GM19463 (cell line): ENCODE results near the gene CES1.
"Not testable (repeated sequence)": the region's sequence is repeated elsewhere in the genome, so short reads cannot be mapped to it uniquely, and the experiment has no call there.

Experiments used
- ATAC-seq: cut with Tn5 transposase; IDR thresholded peaks from one replicate; pipeline ENCODE4 v1.9.1; 2021; ENCODE audit warnings: mild to moderate bottlenecking, moderate library complexity; ENCODE audit not compliant: unreplicated experiment

CES1 gene

DNA sequence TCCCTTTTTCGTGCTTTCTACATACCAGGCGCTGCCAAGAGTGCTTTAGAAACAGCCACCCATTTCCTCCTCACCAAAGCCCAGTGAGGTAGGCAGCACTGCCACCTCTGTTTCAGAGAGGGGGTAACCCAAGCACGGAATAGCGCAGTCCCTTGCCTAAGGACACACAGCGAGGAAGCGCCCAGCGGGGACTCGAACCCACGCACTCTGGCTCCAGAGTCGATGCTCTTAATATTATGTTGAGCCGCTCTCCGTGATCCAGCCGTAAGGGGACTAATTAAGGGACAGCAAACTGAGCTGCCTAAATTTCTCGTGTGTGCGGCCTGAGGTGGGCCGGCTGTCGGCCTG, 497 bp downstream of the CES1 start:
- no peak for ATAC-seq

DNA sequence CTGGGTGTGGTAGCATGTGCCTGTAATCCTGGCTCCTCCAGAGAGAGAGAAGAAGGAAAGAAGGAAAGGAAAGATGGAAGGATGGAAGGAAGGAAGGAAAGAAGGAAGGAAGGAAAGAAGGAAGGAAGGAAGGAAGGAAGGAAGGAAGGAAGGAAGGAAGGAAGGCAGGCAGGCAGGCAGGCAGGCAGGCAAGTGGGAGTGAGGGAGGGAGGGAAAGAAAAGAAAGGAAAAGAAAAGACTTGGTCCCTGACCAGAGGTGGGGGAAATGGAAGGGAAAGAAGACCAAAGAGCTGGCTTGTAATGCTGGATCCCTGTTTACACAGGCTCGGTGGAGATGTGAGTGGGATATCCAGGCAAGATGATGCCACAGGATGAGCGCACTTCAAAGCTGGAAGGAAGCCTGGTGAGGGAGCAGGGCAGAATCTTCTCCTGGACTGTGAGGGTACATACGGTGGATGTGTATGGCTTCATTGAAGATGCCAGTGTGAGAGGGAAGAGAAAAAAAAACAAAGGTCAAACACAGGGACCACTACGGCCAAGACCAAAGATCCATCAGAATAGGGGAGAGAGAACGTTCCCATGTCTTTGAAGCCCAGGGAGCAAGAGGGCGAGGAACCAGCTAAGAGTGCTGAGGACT, 2.1 kb downstream of the CES1 start:
- ATAC-seq = no peak

DNA sequence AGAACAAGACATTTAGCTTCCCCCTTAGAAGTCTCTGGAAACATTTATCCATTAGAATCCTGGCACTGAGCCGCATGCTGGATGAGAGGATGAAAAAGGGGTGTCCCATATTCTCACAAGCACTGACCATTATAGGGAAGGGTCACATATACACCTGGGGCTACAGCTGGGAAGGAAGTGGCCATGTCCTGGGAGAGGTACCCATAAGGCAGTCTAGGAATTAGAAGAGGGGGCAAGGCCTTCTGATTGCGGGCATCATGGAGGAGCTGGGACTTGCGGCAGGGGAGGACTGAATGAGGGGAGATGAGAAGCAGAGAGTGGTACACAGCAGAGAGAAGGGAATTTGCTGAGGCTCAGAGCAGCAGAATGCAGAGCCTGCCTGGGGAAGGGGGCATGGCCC, 3.7 kb downstream of the CES1 start:
- not testable (repeated sequence) for ATAC-seq

DNA sequence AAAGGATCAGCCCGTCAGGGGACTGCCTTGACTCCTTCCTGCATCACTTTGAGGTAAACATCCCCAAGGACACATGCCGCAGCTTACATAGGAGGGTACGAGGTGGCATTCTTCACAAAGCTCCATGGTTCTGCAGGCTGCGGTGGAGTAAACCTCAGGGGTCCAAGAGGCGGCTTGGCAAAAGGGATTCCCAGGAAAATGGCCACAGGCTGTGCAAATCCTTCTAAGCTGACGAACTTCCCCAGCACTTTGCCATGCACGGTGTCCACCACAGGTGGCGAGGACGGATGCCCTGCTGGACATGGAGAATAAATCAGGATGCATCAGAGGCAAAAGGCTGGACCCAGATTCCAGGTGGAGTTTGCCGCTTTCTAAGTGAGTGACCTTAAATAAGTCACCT, 4.2 kb downstream of the CES1 start:
- no peak for ATAC-seq

DNA sequence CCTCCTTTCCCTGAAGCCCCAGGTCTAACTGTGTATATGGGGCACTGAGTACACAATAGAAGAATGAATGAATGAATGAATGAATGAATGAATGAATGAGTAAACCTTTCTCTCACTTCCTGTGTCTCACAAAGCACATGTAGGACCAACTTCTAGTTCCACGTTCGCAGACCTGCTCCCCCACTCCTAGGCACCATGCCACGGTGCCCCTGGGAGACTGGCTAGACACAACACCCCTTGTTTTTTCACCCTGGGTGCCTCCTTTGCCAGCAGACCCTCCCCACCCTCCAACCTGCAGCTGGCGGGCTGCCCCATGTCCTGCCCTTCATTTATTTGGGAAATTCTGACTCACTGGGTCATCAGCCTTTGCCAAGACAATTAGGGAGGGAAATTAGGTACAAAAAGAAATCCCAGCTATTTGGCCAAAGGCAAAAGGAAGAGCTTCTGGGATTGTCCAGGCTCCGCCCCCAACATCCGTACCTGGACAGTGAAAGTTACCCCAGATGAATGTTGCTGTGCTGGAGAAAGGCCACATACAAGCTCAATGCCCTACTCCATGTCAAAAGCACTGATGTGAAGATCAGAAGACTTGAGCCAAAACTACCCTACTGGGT, 7.7 kb downstream of the CES1 start:
- no peak for ATAC-seq

DNA sequence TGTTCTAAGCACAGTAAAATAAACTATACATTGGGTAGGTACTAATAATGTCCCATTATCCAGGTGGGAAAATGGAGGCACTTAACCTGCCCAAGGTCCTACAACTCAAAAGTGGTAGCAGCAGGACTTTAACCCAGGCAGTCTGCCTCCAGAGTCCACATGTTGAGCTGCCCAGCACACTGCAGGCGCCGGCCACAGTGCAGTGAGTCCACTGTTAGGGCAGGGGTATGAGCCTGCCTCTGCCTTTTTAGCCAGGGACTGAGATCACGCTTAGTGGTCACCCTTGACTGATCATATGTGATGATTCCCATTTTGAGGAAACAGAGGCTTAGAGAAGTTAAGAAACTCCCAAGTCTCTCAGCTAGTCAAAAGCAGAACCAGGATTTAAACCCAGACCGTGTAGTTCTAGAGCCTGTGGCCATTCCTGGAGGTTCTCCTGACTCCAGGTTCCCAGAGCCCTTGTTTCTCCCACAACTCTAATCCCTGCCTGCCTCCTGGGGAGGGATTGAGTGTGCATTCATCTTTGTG, 8.4 kb downstream of the CES1 start:
- ATAC-seq = no peak

DNA sequence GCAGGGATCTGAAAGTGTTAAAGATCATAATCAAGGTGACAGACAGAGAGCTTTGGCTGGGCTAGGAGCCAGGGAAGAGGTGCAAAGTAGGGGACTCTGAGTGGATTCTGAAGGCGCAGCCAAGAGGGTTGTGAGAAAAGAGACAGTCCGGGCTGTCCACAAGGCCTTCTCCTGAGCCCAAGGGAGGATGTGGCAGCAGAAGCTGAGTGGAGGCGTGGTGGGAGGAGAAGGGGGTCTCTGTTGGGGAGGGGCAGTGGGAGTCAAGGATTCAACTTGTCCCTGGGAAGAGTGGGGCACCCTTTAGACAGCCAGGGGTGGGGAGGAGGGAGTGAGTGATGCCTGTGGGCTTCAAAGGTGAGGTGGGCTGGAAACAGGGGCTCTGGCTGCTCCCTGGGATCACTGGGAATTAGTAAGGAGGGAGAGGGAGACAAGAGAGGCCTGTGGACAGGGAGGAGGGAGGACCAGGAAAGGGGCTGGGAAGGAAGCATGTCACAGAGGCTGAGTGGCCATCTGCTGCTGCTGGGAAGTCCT, 10.6 kb downstream of the CES1 start:
- ATAC-seq = no peak

DNA sequence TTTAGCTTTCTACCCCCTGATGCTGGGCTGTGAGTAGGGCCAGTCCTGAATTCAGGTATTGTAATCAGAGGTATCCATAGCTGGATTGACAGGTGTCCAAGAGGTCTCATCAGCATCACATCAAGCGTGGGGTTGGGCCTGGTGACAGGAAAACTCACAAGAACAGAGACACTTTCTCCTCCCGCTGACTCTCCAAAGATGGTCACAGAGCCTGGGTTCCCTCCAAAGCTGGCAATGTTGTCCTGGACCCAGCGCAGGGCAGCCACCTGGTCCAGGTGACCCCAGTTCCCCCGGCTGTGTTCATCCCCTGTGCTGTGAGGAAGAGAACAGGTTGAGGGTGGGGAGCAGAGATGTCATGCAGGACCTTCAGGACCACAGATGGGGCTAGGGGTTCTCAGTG, 11.7 kb downstream of the CES1 start:
- ATAC-seq = no peak

DNA sequence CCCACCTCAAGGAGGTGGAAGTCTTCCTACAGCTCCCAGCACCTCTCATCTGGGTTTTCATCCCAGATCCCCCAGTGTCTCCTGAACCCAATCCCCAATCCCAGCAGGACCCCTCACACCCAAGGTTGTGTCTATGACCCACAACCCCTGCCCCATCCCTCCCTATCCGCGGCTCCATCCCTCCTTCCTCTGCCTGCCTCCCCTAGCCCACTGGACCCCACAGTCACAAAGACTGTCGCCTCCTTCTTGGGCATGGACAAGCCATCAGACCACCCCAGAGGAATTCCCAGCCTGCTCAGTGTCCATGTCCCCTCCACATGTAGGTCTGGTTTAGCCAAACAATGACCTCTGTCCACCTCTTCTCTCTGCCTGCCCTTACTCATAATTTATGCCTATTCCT, 12.3 kb downstream of the CES1 start:
- ATAC-seq = no peak

DNA sequence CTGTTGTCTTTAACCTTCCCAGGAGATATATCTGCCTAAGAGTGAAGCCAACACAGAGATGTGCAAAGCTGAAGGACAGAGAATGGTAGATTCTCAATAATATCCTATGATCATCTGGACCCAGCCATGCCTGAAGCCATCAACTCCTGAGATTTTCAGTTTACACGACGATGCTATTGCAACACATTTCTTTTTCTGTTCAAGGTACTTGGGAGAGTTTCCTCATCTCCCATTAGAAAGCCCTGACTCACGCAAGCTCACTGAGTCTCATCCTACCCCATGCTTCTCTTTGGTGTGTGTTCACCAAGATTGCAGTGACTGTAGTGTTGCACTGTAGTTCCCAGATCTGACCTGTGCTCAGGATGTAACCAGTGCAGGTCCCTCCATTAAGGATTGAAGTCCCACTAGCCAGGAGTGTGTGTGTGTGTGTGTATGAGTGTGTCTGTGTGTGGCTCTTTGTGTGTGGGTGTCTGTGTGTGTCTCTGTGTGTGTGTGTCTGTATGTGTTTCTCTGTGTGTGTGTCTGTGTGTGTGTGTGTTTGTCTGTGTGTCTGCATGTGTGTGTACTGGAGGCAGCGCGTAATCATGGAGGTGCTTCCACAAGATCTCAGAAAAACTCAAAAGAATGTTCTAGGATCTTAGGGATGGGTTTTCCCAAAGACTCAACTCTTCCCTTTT, 15.5 kb downstream of the CES1 start:
- ATAC-seq = no peak

DNA sequence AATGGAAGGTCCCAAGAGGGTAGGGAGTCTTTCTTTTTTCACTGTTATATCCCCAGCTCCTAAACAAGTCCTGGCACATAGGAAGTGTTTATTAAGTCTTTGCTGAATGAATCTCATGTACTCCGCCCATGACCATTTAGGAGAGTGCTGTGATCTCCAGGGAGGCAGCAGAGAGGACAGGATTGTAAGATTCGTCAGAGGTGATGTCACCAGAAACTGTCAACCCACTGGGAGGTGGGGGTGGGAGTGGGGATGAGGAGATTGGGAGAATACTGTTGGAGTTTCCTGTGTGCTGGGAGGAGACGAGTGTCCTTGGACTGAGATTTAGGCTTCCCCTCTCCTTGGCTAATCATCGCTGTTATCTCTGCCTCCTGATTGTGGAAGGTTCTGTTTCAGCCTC, 16.7 kb downstream of the CES1 start:
- ATAC-seq = not testable (repeated sequence)

DNA sequence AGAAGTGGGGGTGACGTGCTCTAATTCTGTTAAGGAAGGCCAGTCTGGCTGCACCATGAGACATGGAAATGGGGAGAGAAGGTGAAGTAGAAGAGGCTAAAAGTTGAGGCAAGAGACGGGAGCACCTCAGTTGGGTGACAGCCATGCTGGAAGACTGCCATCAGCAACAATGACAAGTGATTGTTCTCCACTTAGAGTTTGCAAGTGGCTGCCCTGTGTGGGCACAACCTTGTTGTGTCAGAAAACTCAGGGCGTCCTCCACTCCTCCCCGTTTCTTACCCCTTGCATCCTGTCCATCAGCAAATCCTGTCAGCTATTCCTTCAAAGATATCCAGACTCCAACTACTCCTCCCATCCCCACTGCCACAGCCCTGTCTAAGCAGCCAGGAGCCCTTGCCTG, 17.6 kb downstream of the CES1 start:
- ATAC-seq = no peak

DNA sequence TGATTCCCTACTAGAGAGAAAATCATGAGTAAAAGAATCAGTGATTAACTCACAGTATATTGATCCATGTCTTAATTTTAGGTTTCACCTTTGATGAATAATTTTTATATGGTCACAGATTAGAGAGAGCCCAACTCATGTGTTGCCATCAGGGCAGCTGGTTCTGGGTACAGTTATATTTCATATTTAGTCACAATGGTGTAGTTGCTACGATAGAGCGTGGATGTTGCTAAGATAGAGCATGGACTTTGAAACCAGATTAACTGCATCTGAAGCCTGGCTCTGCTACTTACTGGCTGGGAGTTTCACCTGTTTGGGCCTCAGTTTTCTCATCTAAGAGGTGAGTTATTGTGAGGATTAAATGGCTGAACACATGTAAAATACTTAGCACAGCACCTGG, 18.7 kb downstream of the CES1 start:
- not testable (repeated sequence) for ATAC-seq

DNA sequence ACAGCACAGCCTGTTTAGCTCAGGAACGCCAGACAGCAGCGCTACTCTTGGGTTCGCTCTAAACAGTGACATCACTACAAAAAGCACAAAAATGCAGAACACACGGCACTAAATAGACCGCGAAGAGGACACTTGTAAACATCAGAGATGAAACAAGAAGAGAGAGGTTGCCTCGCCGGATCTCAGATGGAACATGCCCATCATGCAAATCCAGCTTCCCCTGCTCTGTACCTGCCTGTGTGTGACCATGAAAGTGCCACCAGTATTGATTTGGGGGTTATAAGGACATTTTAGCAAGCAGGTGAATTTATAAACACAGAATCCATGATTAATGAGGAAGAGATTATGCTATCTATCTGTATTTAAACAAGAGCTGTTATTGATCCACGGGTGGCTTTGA, 19.2 kb downstream of the CES1 start:
- ATAC-seq = not testable (repeated sequence)

DNA sequence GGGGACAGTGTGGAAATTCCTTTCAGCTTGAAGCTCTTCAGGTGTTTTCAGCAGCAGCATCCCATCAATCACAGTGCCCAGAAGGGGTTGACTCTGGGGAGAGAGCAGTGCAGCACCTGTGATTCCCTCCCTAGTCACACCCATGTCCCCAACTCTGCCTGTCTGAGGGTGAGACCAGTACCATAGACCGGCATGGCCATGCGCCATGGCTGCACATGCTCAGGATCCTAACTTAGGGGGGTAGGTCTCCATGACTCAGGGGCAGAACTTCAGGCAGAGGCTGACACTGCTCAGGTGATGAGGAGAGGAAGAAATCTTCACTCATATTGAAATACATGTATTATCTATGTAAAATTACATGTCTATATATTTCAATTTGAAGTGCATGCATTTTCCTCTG, 19.9 kb downstream of the CES1 start:
- no peak for ATAC-seq

DNA sequence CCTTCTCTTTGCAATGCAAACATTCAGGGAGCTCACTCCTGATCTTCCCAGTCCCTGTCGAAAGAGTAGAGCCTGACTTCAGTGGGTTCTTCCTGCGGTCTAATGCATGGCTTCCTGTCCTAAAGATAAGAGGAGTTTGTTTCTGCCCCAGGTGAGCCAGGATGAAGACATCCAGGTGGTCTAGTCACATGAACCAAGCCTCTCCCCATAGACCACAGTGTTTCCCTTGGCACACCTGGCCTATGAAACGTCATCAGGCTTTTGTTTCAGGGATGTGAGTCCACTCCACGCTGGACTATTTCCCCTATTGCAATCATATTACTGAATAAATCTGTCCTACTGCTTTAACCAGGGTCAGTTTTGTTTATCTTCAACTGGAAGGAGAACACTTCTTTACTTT, 21.1 kb downstream of the CES1 start:
- no peak for ATAC-seq

DNA sequence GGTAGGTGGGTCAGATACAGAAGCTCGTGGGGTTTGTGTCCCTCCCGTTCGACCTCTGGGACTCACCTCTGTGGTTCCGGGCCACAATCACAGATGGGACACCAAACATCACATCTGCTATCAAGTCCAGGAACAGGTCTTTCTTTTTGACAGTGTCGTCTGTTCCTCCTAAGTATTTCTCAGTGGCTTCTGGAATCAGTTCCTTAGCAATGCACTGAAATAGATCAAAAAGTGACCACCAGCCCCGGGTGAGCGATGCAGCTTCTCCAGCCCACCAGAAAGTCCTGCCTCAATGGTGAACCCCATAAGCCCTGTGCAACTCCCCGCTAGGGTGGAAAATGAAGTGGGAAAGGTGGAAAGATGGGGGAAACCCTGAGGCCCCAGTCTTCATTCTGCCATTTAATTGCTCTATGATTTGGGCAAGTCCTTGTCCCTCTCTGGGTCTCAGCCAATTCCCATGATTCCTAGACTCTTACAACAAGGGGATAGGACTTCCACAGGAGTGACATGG, 22.4 kb downstream of the CES1 start:
- ATAC-seq = no peak

DNA sequence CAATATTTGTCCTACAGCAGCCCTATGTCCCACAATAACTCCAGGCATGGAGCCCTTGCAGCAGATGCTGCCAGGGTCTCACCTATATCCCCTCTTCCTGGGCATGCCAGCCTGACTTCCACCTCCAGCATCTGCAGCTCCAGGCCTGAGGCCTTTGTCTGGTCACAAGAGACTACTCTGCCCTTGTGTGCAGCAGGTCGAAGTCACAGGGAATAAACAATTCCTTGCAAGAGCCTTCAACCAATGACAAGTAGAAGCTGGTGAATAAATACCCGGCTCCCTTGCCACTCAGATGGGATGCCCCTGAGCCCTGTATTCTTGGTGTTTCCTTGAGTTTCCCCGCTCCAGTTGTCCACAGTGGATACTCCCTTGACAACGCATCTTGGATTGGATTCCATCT, 23.0 kb downstream of the CES1 start:
- ATAC-seq = no peak

DNA sequence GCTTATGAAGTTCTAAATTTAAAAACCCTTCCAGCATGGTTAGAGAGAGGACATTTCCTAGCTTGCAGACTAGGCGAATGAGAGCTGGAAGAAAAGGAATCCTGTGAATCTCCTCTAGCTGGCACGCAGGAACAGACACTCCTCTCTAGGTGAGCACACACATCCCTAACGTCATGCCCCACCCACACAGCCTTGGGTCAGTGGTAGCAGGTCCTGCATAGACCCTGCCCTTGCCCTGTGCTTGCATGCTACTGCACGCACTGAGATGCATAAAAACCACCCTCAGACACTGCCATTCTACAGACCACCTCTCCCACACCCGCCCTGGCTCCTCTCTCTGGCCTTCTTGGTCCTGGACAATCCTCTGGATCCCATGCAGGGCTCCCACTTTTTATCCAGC, 23.5 kb downstream of the CES1 start:
- ATAC-seq = no peak

DNA sequence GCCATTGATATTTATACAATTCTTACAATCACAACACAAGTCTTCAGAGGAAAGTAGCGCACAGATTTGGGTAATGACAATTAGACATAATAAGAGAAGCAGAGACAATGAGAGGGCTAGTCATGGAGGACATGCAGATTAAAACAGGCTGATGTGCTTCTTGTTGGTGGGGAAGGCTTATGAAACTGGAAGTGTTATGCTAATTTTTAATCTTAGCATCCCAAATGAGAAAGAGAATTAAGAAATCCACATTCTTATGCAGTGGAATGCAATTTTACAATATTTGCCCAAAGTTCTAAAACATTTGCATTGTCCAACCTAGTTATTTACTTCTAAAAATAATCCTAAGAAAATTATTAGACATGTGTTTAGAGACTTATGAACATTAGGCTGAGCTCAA, 24.6 kb downstream of the CES1 start:
- not testable (repeated sequence) for ATAC-seq

DNA sequence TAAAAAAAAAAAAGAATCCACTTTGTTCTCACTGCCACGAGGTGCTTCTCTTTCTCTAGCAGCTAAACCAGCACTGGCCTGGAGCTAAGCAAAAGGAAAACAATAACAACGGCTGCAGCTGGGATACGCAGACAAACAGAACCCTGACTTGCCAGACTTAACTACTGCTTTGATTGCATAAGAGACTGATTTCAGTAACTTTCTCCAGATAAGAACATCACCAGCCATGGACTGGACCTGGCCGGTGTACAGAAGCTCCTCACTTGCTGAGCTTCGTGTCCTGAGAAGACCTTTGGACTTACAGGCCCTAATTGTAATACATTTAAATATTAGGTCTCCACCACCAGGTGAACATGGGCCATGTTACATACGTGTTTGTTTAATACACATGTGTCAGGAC, 27.8 kb downstream of the CES1 start:
- ATAC-seq = not testable (repeated sequence)

DNA sequence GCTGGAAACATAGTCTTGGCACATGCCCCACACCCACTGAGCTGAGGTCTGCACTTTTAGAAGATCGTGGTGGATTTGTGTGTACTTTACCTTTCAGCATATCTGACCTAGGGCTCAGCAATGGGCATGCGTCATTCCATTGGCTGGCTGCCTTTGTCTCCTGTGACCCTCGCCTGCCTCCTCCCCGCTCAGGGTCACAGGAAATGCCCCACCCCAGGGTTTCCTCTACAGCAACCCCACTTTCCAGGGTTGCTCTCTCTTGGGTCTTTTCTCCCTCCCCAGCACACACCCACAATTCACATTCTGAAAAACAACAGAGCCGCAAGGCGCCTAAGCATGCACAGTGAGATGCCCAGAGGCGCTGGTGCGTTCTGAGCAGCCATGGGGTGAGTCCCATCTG, 29.2 kb downstream of the CES1 start:
- ATAC-seq = not testable (repeated sequence)
